ENCODE results near the gene SVIL. TPM values are rescaled to one million over a fixed set of nuclear protein-coding genes. Genes with fewer than 3 reads are reported as not detected.
"Not testable (repeated sequence)": the region's sequence is repeated elsewhere in the genome, so short reads cannot be mapped to it uniquely, and the experiment has no call there.

SVIL gene
- total RNA-seq, 2 donors from 2014 or later, result 349 to 483 TPM

DNA sequence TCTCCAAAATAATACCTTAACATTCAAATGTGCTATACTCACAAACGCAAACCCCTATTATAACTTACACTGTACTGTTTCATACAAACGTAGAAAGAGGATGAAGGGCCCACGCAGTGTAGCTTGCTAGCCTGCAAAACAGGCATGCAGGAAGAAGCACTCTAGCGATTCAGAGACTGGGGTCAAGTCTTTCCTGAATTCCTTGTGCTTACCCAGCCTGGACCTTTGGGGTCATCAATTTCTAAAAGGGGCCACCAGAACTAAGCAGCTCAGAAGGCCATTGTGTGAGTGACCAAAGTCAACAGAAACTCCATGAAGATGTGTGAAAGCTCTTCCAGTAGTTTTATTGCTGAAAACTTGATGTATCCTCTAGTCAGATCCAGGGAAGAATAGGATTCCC, 111.9 kb downstream of the SVIL start:
- peak overlapping the region; percentile 69 to 76 for H3K27ac ChIP-seq
- peaks cover 21 to 66% of the 10 kb centered on the region in 2 donors for H3K4me1 ChIP-seq (ENCODE audit: control insufficient read depth in 1 of 2, low read depth in 2 of 2)
- H3K27me3 ChIP-seq (replicated peaks; ENCODE audit: insufficient read depth), result no peaks in the 10 kb centered on the region
- no peaks in the 10 kb centered on the region for H3K9me3 ChIP-seq
- no peak for ATAC-seq (ENCODE audit: insufficient number of reproducible peaks, low FRiP score, low read depth)
- H3K4me3 ChIP-seq, result peak overlapping the region; percentile 33
- DNase-seq (ENCODE audit: low spot score), result no peak
- TF ChIP-seq, protein P1, sequence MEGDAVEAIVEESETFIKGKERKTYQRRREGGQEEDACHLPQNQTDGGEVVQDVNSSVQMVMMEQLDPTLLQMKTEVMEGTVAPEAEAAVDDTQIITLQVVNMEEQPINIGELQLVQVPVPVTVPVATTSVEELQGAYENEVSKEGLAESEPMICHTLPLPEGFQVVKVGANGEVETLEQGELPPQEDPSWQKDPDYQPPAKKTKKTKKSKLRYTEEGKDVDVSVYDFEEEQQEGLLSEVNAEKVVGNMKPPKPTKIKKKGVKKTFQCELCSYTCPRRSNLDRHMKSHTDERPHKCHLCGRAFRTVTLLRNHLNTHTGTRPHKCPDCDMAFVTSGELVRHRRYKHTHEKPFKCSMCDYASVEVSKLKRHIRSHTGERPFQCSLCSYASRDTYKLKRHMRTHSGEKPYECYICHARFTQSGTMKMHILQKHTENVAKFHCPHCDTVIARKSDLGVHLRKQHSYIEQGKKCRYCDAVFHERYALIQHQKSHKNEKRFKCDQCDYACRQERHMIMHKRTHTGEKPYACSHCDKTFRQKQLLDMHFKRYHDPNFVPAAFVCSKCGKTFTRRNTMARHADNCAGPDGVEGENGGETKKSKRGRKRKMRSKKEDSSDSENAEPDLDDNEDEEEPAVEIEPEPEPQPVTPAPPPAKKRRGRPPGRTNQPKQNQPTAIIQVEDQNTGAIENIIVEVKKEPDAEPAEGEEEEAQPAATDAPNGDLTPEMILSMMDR (IDR thresholded peaks at IDR 0.05), result no peak
- H3K36me3 ChIP-seq, result peaks cover 50% of the 10 kb centered on the region

DNA sequence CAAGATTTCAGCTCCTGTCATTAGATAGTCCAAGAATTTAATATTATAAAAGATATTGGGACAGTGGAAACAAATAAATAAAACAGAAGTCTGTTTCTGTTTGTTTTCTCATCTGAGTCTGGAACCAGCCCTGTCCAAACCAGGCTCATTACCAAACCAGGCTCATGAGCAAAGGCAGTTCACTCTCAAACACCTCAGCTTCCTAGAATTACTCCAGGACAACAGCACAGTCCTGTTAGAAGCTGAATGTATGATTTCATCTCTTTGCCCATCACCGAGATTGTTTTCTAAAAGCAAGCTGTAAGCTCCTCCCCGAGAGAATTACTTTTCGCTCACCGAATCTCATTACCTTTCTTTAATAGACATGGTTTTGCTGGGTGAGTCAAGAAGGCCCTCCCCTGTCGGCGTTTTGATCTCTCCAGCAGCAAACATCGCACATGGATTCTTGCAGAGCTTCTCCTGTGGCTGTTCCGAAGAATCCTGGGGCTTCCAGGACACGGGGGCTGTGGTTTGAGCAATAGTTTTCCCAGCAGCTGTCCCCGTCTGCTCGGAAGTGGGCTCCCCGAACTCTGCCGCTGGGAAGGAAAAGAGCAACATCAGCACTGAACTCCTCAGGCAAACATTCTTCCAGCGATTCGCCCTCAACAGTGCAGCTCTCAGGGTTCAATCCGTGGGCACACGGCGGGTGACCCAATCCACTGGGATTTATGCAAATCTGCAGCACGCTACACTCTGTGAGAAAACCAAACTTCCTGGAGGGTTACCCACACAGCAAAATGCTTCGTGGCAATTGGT, 112.5 kb downstream of the SVIL start:
- DNase-seq (ENCODE audit: low spot score) (no peak), ATAC-seq (ENCODE audit: insufficient number of reproducible peaks, low FRiP score, low read depth) (no peak)
- Histone ChIP-seq H3K4me1 (ENCODE audit: control insufficient read depth in 1 of 2, low read depth in 2 of 2) (peaks cover 22 to 72% of the 10 kb centered on the region in 2 donors), H3K4me3 (peak overlapping the region; percentile 33), H3K36me3 (peaks cover 50% of the 10 kb centered on the region), H3K27ac (peak overlapping the region; percentile 69 to 76), H3K27me3 (replicated peaks; ENCODE audit: insufficient read depth) (no peaks in the 10 kb centered on the region), H3K9me3 (no peaks in the 10 kb centered on the region)
- TF ChIP-seq, protein P1 (IDR thresholded peaks at IDR 0.05), result no peak

DNA sequence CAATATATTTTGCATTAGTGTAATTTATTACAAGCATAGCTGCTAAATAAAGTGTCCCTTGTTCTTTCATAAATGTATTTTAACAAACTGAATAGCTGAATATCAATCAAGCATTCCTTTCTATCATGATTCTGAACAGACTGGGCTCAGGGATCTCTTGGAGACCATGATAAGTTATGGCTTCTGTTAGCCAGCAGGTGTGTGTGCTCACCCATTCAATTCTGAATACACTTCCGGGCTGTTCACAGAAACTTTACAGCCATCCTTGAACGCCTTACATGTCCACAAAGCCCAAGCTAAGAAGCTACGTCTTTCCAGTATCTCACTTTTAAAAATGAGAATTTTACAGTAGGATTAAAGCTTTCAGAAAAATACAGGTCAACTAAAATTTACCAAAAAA, 115.1 kb downstream of the SVIL start:
- H3K36me3 ChIP-seq, result peaks cover 36% of the 10 kb centered on the region
- H3K4me3 ChIP-seq, result no peak overlapping the region
- peaks cover 20 to 69% of the 10 kb centered on the region in 2 donors for H3K4me1 ChIP-seq (ENCODE audit: control insufficient read depth in 1 of 2, low read depth in 2 of 2)
- H3K27me3 ChIP-seq (replicated peaks; ENCODE audit: insufficient read depth), result no peaks in the 10 kb centered on the region
- ATAC-seq (ENCODE audit: insufficient number of reproducible peaks, low FRiP score, low read depth) (no peak), DNase-seq (ENCODE audit: low spot score) (no peak)
- H3K9me3 ChIP-seq, result no peaks in the 10 kb centered on the region
- H3K27ac ChIP-seq, result peak overlapping the region in 1 of 2 donors; percentile 27
- TF ChIP-seq, protein P1 (IDR thresholded peaks at IDR 0.05), result no peak

DNA sequence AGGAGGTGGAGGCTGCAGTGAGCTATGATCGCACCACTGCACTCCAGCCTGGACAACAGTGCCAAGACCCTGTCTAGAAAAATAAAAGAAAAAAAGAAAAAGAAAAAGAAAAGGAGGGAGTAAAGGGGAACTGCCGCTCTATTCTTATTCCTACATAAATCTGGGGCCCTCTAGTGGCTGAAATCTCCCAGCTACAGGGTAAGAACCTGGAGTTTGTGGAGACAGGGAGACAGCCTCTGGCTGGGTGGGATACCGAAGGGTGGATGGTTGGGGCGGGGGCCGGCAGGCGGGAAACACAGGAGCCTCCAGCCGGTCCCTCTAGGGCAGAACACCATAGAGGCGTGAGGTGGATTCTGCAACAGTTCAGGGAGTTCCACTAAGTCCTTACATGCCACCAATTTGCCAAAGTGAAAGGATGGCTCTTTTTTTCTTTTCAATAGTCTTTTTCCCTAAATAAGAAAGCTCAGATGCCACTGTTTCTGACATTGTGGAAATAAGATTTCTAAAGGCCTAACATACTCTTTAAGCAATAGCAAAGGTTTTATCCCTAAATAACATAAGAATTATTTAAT, 117.3 kb downstream of the SVIL start:
- peaks cover 24% of the 10 kb centered on the region for H3K36me3 ChIP-seq
- TF ChIP-seq, protein P1 (IDR thresholded peaks at IDR 0.05), result peak; percentile 49
- no peak for ATAC-seq (ENCODE audit: insufficient number of reproducible peaks, low FRiP score, low read depth)
- no peaks in the 10 kb centered on the region for H3K9me3 ChIP-seq
- H3K27ac ChIP-seq, result peak overlapping the region; percentile 64 to 71
- H3K27me3 ChIP-seq (replicated peaks; ENCODE audit: insufficient read depth), result no peaks in the 10 kb centered on the region
- no peak for DNase-seq (ENCODE audit: low spot score)
- no peak overlapping the region for H3K4me3 ChIP-seq
- peaks cover 12 to 60% of the 10 kb centered on the region in 2 donors for H3K4me1 ChIP-seq (ENCODE audit: control insufficient read depth in 1 of 2, low read depth in 2 of 2)

DNA sequence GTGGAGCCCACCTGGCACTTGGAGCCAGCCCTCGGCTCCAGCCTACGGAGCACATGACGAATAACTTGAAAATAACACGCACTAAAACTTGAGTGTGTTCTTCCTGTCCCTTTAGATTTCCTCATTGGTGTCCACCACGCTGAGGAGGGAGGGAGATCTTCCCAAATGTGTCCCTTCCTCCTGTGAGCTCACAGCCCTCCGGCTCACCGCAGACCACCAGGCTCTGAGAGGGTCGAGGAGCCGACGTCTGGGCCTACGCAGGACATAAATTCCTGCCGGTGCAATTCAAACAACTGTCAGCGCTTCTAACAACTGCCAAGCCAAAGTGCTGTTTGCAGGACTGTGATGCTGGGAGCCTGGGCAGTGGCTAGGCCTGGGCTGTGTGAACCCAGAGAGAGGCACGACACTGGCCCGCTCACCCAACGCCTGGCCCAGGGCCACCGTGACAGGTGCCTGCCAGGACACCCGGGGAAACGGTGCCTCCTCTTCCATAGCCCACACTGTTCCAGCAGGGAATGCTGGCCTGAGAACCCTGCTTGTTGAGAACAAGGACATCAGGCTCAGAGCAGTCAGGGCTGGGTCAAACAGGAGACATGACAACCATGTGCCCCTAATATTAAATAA, 118.3 kb downstream of the SVIL start:
- Histone ChIP-seq H3K36me3 (peaks cover 32% of the 10 kb centered on the region), H3K27ac (peak overlapping the region; percentile 64 to 71), H3K4me1 (ENCODE audit: control insufficient read depth in 1 of 2, low read depth in 2 of 2) (peaks cover 8 to 57% of the 10 kb centered on the region in 2 donors)
- not testable (repeated sequence) for DNase-seq (ENCODE audit: low spot score); H3K9me3 ChIP-seq; H3K27me3 ChIP-seq (replicated peaks; ENCODE audit: insufficient read depth); H3K4me3 ChIP-seq; ATAC-seq (ENCODE audit: insufficient number of reproducible peaks, low FRiP score, low read depth)

DNA sequence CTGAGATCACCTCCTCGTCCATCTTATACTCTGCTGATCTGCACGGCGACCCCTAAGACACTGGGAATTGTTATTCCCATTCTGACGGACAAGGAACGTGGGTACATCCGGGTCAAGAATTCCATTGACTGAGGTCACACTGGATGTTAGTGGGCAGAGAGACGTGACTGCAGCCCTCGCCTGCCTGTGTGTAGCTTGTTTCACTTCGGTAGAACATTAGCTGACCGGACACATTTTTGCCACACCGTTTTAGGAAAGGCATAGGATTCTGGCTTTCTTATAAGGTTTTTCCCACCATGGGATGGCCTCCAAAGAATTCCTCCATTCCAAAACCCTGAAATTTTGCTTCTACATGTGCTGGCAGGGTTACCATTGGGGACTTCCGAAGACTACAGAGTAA, 118.9 kb downstream of the SVIL start:
- not testable (repeated sequence) for H3K9me3 ChIP-seq; H3K27me3 ChIP-seq (replicated peaks; ENCODE audit: insufficient read depth); DNase-seq (ENCODE audit: low spot score); ATAC-seq (ENCODE audit: insufficient number of reproducible peaks, low FRiP score, low read depth); H3K4me3 ChIP-seq
- H3K4me1 ChIP-seq (ENCODE audit: control insufficient read depth in 1 of 2, low read depth in 2 of 2), result peaks cover 8 to 51% of the 10 kb centered on the region in 2 donors
- H3K36me3 ChIP-seq, result peaks cover 32% of the 10 kb centered on the region
- peak overlapping the region; percentile 64 to 71 for H3K27ac ChIP-seq

DNA sequence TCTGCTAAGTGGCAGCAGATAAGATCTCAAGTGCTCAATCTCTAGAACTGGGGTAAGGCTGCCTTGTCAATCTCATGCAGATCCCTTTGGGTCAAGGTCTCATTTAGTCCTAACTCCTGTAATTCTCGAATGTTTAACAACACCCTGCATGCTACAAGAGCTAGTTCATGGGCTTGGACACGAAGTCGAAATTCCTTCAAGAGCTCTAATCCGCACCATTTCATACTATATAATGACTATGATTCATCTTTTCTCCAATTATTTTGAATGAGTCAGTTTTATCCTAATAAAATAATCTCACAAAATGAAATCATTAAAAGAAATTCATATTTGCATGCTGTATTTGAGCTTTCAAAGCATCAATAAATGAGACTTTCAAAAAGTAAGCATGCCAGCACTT, 119.7 kb downstream of the SVIL start:
- peak overlapping the region in 1 of 2 donors; percentile 71 for H3K27ac ChIP-seq
- H3K9me3 ChIP-seq; DNase-seq (ENCODE audit: low spot score); ATAC-seq (ENCODE audit: insufficient number of reproducible peaks, low FRiP score, low read depth); H3K4me3 ChIP-seq; H3K27me3 ChIP-seq (replicated peaks; ENCODE audit: insufficient read depth): not testable (repeated sequence)
- peaks cover 8 to 45% of the 10 kb centered on the region in 2 donors for H3K4me1 ChIP-seq (ENCODE audit: control insufficient read depth in 1 of 2, low read depth in 2 of 2)
- H3K36me3 ChIP-seq, result peaks cover 27% of the 10 kb centered on the region

All from thoracic aorta (tissue), 2 donors.